ENCODE measurements around the gene ZAP70. TPM values are rescaled to one million over a fixed set of nuclear protein-coding genes. Genes with fewer than 3 reads are reported as not detected.

Gene ZAP70
- total and polyA plus RNA-seq, 2 of the 13 experiments (the other 11 are each of a cell fraction or from before 2014, with no cell fraction given): 0.51 to 4.0 TPM

DNA sequence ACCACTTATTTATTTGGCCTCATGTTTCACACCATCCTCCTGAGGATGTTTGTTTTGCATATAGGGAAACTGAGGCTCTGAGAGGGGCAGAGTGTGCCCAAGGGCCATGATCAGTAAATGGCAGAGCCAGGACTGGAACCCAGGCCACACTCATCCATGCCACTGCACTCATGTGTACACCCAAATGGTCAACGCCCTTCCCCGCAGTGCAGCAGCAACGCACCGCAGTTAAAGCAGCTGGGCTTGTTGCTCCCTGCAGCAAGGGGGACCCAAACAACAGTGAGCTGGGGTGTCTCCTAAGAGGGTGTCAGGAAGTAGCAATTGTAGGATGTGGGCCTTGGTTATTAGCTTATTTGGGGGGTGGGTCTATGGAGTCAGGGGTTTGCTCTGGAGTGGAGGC lies 36.6 kb downstream of the ZAP70 start:
- DNase-seq (ENCODE audit: low spot score) (no peak), ATAC-seq (no peak), FAIRE-seq (no peak)
- no peaks in the 10 kb centered on the region for H3K27me3 ChIP-seq (ENCODE audit: control insufficient read depth in 1 of 2, insufficient read depth in 2 of 2, low read length in 2 of 2)
- CTCF ChIA-PET (ENCODE audit: low intra/inter-chr PET ratio, low total read pairs): no interaction called here
- H3K79me2 ChIP-seq (ENCODE audit: insufficient read depth, low read length): no peaks in the 10 kb centered on the region
- in situ Hi-C loops (cut with HindIII; ENCODE audit: extremely low pct_ligation_motif_present, low pct_unique_long_range_greater_than_20kb): no loop called here
- no peaks in the 10 kb centered on the region for H3K9me3 ChIP-seq (ENCODE audit: low read length)
- POLR2A ChIA-PET: no interaction called here
- H3K4me1 ChIP-seq (ENCODE audit: insufficient read depth, low read length): no peaks in the 10 kb centered on the region
- H2AFZ ChIP-seq (ENCODE audit: low read length): no peak overlapping the region
- no TSS peak for BruUV-seq (replicated peaks)
- peaks cover 0 to 5% of the 10 kb centered on the region in 2 experiments; a peak in 1 of 5 replicates for H3K36me3 ChIP-seq (replicated peaks in 1 of 2; ENCODE audit: control insufficient read depth in 1 of 2, insufficient read depth in 2 of 2, low read length in 2 of 2)
- intact Hi-C loops (cut with micrococcal nuclease; ENCODE audit: unreplicated experiment): no loop called here
- no peak overlapping the region for H3K4me3 ChIP-seq (replicated peaks in 1 of 3; ENCODE audit: insufficient read depth in 1 of 3, low read depth in 2 of 3, low read length in 3 of 3)
- 97% methylated on average over 4 of the region's 4 CpGs for WGBS (ENCODE audit: low lambda C conversion rate)
- H3K27ac ChIP-seq (ENCODE audit: extremely low read length, insufficient read depth, low read length): no peak overlapping the region
- no peak overlapping the region for H3K9ac ChIP-seq (ENCODE audit: insufficient read depth, low read depth, low read length)
- no peak overlapping the region for H3K4me2 ChIP-seq (ENCODE audit: low read depth, low read length)
- no peaks in the 10 kb centered on the region for H4K20me1 ChIP-seq (ENCODE audit: insufficient read depth, low read length)
- TF ChIP-seq ZFP82 (CRISPR knock-in tag; IDR thresholded peaks at IDR 0.05; ENCODE audit: borderline replicate concordance): no peak
- TF ChIP-seq ZBTB21 (CRISPR knock-in tag; IDR thresholded peaks at IDR 0.05): no peak
- no peak for TF ChIP-seq ERF (CRISPR knock-in tag; IDR thresholded peaks at IDR 0.05)
- TF ChIP-seq ZNF761 (CRISPR knock-in tag; conservative IDR thresholded peaks at IDR 0.05): no peak
- TF ChIP-seq, protein P1, sequence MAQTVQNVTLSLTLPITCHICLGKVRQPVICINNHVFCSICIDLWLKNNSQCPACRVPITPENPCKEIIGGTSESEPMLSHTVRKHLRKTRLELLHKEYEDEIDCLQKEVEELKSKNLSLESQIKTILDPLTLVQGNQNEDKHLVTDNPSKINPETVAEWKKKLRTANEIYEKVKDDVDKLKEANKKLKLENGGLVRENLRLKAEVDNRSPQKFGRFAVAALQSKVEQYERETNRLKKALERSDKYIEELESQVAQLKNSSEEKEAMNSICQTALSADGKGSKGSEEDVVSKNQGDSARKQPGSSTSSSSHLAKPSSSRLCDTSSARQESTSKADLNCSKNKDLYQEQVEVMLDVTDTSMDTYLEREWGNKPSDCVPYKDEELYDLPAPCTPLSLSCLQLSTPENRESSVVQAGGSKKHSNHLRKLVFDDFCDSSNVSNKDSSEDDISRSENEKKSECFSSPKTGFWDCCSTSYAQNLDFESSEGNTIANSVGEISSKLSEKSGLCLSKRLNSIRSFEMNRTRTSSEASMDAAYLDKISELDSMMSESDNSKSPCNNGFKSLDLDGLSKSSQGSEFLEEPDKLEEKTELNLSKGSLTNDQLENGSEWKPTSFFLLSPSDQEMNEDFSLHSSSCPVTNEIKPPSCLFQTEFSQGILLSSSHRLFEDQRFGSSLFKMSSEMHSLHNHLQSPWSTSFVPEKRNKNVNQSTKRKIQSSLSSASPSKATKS (CRISPR knock-in tag; IDR thresholded peaks at IDR 0.05): no peak
- no peak for TF ChIP-seq ZNF101 (CRISPR knock-in tag; IDR thresholded peaks at IDR 0.05; ENCODE audit: borderline replicate concordance, low read depth)
- no peak for TF ChIP-seq FOXO1 (CRISPR knock-in tag; IDR thresholded peaks at IDR 0.05)
- no peak for TF ChIP-seq ZNF354B (CRISPR knock-in tag; IDR thresholded peaks at IDR 0.05)
- TF ChIP-seq ZNF780A (CRISPR knock-in tag; IDR thresholded peaks at IDR 0.05): no peak
- TF ChIP-seq, protein P2, sequence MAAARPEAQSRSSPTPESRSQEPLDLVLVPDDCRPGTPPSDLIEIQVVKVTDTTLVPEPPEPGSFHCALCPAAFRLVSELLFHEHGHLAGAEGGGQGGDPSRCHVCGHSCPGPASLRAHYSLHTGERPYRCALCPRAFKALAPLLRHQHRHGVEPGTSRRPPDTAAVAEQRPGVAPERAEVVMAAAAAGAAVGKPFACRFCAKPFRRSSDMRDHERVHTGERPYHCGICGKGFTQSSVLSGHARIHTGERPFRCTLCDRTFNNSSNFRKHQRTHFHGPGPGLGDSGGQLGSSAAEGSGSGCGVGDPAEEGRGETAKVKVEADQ (CRISPR knock-in tag; IDR thresholded peaks at IDR 0.05; ENCODE audit: borderline replicate concordance): no peak
- TF ChIP-seq ZNF547 (CRISPR knock-in tag; IDR thresholded peaks at IDR 0.05): no peak
- TF ChIP-seq, protein P3, sequence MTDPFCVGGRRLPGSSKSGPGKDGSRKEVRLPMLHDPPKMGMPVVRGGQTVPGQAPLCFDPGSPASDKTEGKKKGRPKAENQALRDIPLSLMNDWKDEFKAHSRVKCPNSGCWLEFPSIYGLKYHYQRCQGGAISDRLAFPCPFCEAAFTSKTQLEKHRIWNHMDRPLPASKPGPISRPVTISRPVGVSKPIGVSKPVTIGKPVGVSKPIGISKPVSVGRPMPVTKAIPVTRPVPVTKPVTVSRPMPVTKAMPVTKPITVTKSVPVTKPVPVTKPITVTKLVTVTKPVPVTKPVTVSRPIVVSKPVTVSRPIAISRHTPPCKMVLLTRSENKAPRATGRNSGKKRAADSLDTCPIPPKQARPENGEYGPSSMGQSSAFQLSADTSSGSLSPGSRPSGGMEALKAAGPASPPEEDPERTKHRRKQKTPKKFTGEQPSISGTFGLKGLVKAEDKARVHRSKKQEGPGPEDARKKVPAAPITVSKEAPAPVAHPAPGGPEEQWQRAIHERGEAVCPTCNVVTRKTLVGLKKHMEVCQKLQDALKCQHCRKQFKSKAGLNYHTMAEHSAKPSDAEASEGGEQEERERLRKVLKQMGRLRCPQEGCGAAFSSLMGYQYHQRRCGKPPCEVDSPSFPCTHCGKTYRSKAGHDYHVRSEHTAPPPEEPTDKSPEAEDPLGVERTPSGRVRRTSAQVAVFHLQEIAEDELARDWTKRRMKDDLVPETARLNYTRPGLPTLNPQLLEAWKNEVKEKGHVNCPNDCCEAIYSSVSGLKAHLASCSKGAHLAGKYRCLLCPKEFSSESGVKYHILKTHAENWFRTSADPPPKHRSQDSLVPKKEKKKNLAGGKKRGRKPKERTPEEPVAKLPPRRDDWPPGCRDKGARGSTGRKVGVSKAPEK (CRISPR knock-in tag; IDR thresholded peaks at IDR 0.05; ENCODE audit: borderline replicate concordance): no peak
- TF ChIP-seq, protein P4, sequence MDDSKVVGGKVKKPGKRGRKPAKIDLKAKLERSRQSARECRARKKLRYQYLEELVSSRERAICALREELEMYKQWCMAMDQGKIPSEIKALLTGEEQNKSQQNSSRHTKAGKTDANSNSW (CRISPR knock-in tag; IDR thresholded peaks at IDR 0.05; ENCODE audit: borderline replicate concordance): no peak
- no peak for TF ChIP-seq CC2D1A (CRISPR knock-in tag; IDR thresholded peaks at IDR 0.05)
- no peak for TF ChIP-seq ETV5 (CRISPR knock-in tag; IDR thresholded peaks at IDR 0.05; ENCODE audit: borderline replicate concordance)
- TF ChIP-seq, protein P5, sequence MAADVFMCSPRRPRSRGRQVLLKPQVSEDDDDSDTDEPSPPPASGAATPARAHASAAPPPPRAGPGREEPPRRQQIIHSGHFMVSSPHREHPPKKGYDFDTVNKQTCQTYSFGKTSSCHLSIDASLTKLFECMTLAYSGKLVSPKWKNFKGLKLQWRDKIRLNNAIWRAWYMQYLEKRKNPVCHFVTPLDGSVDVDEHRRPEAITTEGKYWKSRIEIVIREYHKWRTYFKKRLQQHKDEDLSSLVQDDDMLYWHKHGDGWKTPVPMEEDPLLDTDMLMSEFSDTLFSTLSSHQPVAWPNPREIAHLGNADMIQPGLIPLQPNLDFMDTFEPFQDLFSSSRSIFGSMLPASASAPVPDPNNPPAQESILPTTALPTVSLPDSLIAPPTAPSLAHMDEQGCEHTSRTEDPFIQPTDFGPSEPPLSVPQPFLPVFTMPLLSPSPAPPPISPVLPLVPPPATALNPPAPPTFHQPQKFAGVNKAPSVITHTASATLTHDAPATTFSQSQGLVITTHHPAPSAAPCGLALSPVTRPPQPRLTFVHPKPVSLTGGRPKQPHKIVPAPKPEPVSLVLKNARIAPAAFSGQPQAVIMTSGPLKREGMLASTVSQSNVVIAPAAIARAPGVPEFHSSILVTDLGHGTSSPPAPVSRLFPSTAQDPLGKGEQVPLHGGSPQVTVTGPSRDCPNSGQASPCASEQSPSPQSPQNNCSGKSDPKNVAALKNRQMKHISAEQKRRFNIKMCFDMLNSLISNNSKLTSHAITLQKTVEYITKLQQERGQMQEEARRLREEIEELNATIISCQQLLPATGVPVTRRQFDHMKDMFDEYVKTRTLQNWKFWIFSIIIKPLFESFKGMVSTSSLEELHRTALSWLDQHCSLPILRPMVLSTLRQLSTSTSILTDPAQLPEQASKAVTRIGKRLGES (CRISPR knock-in tag; IDR thresholded peaks at IDR 0.05; ENCODE audit: borderline replicate concordance): no peak
- no peak for TF ChIP-seq XRCC5 (optimal IDR thresholded peaks at IDR 0.05; ENCODE audit: low read length)
